Progenitor cell of endocrine pancreas (in vitro differentiated cells): Measurements from ENCODE around the gene TMEM164. TPM values are rescaled to one million over a fixed set of nuclear protein-coding genes. Genes with fewer than 3 reads are reported as not detected.

ENCODE experiments used
- DNase-seq: peaks from one replicate; pipeline ENCODE4 v3.0.0; 2021; ENCODE audit warnings: low spot score; ENCODE audit not compliant: unreplicated experiment
- H3K27ac Mint-ChIP-seq: 2 replicates; pipeline ENCODE4 v1.8.0; 2021; ENCODE audit warnings: mild to moderate bottlenecking, moderate library complexity, mixed read lengths
- H3K27me3 Mint-ChIP-seq: 2 replicates; pipeline ENCODE4 v1.8.0; 2021; ENCODE audit warnings: mixed read lengths
- H3K36me3 Mint-ChIP-seq: 2 replicates; pipeline ENCODE4 v1.8.0; 2022; ENCODE audit warnings: mixed read lengths; ENCODE audit not compliant: insufficient read depth
- H3K4me1 Mint-ChIP-seq: 2 replicates; pipeline ENCODE4 v1.8.0; 2021; ENCODE audit warnings: low read depth, mixed read lengths
- H3K4me3 Mint-ChIP-seq: 2 replicates; pipeline ENCODE4 v1.8.0; 2021; ENCODE audit warnings: low read depth, mild to moderate bottlenecking, moderate library complexity, mixed read lengths
- H3K9me3 Mint-ChIP-seq: 2 replicates; pipeline ENCODE4 v1.8.0; 2021; ENCODE audit warnings: low read depth, mixed read lengths
- total RNA-seq: library from RNA; stranded (reverse); gene quantifications from 2 replicates; pipeline ENCODE4 v1.2.1, GENCODE V29; 2021
- TF ChIP-seq, protein P1 (sequence below): fragments of 200-600 bp; sonication (generic); IDR thresholded peaks from one replicate; pipeline ENCODE4 v1.5.0; 2021; ENCODE audit warnings: antibody characterized with exemption, mild to moderate bottlenecking; ENCODE audit not compliant: unreplicated experiment

TMEM164 gene
- total RNA-seq, 1 donor from 2014 or later: 109 TPM

DNA sequence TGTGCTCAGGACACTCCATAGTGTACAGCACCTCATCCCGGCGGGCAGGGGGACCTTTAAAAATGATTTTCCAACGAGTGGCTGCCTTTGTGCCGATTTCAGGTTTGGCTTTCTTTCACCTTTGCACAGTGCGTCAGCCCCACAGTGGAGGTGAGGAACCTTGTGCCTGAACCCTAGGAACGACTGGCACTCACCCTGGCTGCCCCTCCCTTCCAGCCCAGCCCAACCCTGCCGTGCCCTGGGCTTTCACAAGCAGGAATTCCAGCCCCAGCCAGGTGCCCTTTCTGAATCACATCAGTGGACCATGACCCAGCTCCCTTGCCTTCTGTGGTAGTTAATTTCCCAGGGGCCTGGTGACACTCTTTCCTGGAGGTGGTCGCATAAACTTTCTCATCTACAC, 1.3 kb downstream of the TMEM164 start:
- Mint-ChIP-seq H3K9me3 (no peaks in the 10 kb centered on the region), H3K4me3 (peak overlapping the region; percentile 94), H3K4me1 (peaks cover 38% of the 10 kb centered on the region), H3K27me3 (no peaks in the 10 kb centered on the region), H3K27ac (no peak overlapping the region), H3K36me3 (peaks cover 9% of the 10 kb centered on the region)
- no peak for DNase-seq
- TF ChIP-seq, protein P1, sequence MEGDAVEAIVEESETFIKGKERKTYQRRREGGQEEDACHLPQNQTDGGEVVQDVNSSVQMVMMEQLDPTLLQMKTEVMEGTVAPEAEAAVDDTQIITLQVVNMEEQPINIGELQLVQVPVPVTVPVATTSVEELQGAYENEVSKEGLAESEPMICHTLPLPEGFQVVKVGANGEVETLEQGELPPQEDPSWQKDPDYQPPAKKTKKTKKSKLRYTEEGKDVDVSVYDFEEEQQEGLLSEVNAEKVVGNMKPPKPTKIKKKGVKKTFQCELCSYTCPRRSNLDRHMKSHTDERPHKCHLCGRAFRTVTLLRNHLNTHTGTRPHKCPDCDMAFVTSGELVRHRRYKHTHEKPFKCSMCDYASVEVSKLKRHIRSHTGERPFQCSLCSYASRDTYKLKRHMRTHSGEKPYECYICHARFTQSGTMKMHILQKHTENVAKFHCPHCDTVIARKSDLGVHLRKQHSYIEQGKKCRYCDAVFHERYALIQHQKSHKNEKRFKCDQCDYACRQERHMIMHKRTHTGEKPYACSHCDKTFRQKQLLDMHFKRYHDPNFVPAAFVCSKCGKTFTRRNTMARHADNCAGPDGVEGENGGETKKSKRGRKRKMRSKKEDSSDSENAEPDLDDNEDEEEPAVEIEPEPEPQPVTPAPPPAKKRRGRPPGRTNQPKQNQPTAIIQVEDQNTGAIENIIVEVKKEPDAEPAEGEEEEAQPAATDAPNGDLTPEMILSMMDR: no peak

DNA sequence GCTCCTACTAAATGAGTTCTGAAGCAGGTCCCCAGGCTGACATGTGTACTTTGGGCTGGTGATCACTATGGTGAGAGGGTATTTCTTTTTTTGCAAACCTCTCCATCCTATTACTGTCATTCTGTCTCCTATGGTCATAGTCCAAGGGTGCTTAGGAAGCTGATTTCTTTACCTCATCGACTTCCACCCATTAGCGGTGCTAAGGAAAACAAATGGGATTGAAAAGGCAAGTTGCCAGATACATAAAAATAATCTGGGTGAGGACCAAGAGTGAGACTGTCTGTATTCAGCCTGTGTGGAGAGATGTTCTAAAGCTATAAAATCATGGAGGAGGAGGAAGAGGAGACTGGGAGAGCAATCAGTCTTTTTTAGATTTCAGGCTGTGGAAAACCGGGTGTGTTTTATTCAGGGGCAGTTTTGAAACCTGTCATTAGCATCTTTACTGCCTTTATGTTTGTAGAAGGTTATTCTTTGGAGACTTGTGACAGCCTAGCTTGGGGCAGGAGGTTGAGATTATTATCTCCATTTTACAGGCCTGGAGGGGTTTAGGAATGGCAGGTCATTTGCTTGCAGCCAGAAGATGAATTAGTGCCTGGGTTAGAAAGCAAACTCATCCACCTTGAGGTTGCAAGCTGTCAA, 1.9 kb downstream of the TMEM164 start:
- TF ChIP-seq, protein P1: no peak
- H3K27me3 Mint-ChIP-seq: no peaks in the 10 kb centered on the region
- no peak for DNase-seq
- peaks cover 41% of the 10 kb centered on the region for H3K4me1 Mint-ChIP-seq
- no peaks in the 10 kb centered on the region for H3K9me3 Mint-ChIP-seq
- H3K4me3 Mint-ChIP-seq: peak overlapping the region; percentile 94
- H3K27ac Mint-ChIP-seq: no peak overlapping the region
- peaks cover 11% of the 10 kb centered on the region for H3K36me3 Mint-ChIP-seq

- peaks cover 16% of the 10 kb centered on the region for H3K36me3 Mint-ChIP-seq
- H3K4me1 Mint-ChIP-seq: peaks cover 41% of the 10 kb centered on the region
- H3K4me3 Mint-ChIP-seq: no peak overlapping the region
- no peak for DNase-seq
- H3K27ac Mint-ChIP-seq: no peak overlapping the region
- no peaks in the 10 kb centered on the region for H3K9me3 Mint-ChIP-seq
- TF ChIP-seq, protein P1: no peak
- no peaks in the 10 kb centered on the region for H3K27me3 Mint-ChIP-seq
These were observed 3.2 kb downstream of the TMEM164 start for GRCh38 chrX:110006161-110006560.

DNA sequence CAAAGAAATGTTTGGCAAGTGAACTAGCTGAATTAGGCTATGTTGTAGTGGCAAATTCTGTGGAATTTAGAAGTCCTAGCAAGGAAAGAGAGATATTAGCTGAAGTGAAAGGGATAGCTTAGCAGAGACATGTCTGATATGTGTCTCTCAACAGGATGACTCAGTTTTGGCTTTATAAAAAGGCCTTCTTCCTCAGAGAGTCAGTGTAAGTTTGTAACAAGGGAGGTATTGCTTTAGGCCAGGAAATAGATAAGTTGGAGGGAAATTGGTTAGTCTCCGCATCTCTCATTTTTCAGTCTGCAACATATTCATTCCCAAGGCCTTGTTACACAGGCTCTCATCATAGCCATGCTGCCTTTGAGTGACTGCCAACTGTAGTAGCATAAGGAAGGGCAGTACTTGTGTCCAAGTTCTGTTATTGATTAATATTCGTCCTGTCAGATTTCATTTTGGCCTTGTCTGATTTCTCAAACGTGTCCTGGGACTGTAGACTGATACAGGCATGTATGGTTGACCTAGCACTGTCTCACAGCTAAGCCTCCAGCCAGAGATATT, 4.0 kb downstream of the TMEM164 start:
- Mint-ChIP-seq H3K4me3 (no peak overlapping the region), H3K36me3 (peaks cover 16% of the 10 kb centered on the region), H3K9me3 (no peaks in the 10 kb centered on the region), H3K27me3 (no peaks in the 10 kb centered on the region), H3K4me1 (peaks cover 40% of the 10 kb centered on the region), H3K27ac (no peak overlapping the region)
- no peak for DNase-seq
- TF ChIP-seq, protein P1: no peak

DNA sequence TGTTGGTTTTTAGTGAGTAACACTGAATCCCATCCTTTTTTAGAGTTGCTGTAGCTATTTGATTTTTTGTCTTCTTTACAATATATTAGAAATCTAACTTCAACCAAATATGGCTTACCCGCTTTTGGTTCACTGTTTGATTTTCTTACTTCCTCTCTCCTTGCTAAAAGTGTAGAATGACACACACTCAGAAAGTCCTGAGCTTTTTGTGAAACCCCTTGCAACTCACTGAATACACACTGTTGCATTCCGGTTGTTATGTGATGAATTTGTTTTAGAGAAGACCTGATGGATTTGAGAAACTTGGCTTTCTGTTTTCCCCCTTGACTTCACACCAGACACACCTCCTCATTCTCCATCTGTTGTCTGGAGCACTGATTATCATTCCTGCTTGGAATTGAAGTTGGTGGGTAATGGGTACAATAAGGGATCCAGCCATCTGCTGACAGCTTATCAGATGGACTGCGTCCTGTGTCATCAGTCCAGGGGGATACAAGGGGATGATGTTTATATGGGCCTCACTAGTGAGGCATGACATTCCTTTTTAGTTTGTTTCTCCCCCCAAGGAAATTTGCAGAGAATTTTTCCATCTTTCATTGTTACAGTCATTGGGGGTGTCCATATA, 5.2 kb downstream of the TMEM164 start:
- Mint-ChIP-seq H3K36me3 (peaks cover 16% of the 10 kb centered on the region), H3K9me3 (no peaks in the 10 kb centered on the region), H3K4me3 (no peak overlapping the region), H3K27ac (no peak overlapping the region), H3K4me1 (peaks cover 49% of the 10 kb centered on the region), H3K27me3 (no peaks in the 10 kb centered on the region)
- TF ChIP-seq, protein P1: no peak
- no peak for DNase-seq
